B cell (primary cell): ENCODE measurements around the gene ATG4B. TPM values are rescaled to one million over a fixed set of nuclear protein-coding genes. Genes with fewer than 3 reads are reported as not detected.

Experiments used
- ATAC-seq: fragments of 200-7000 bp; cut with Tn5 transposase; one replicate; pipeline ENCODE4 v1.10.0; 2021; ENCODE audit warnings: low read depth, mild to moderate bottlenecking, moderate number of reproducible peaks, moderate library complexity
- CTCF ChIA-PET: fragments of 350-600 bp; sonication (Branson Sonifier 250); formaldehyde crosslinking; loops from one replicate; lab custom pipeline; 2021; ENCODE audit warnings: antibody characterized with exemption, inconsistent platforms; lab: Charles Lee
- POLR2A ChIA-PET: fragments of 350-600 bp; sonication (Branson Sonifier 250); formaldehyde crosslinking; loops from one replicate; lab custom pipeline; 2021; ENCODE audit warnings: antibody characterized with exemption; lab: Charles Lee
- DNase-seq: peaks from one replicate; pipeline ENCODE4 v3.0.0; 2013
- H2AFZ ChIP-seq: 2 replicates; pipeline ENCODE4 v1.6.1; 2012; ENCODE audit warnings: mild to moderate bottlenecking, low read depth, low read length; ENCODE audit not compliant: insufficient read depth, poor library complexity, severe bottlenecking
- H3K27ac ChIP-seq, 2 donors: 1 replicate in 1 of 2; 2 replicates in 1 of 2; pipeline ENCODE4 v1.5.1; 2012 to 2013; ENCODE audit warnings: low read length in 2 of 2, mild to moderate bottlenecking in 2 of 2, moderate library complexity in 1 of 2
- H3K27me3 ChIP-seq, 4 experiments: fragments of 200-600 bp in 1 of 4; sonication (generic) in 1 of 4; replicated peaks in 1 of 4; 1 replicate in 2 of 4; 2 replicates in 2 of 4; pipeline versions ENCODE4 v1.6.1 to v1.7.0; 2013 to 2016; ENCODE audit warnings: low read length in 3 of 4, mild to moderate bottlenecking in 2 of 4, mixed read lengths in 1 of 4, moderate library complexity in 1 of 4; ENCODE audit not compliant: insufficient read depth in 4 of 4, control insufficient read depth in 3 of 4; ENCODE audit errors: control extremely low read depth in 1 of 4
- H3K36me3 ChIP-seq, 2 experiments: replicated peaks in 1 of 2; 1 replicate in 1 of 2; 2 replicates in 1 of 2; pipeline versions ENCODE4 v1.6.1 to v1.7.1; 2013; ENCODE audit warnings: low read length in 1 of 2; ENCODE audit not compliant: insufficient read depth in 2 of 2, control insufficient read depth in 1 of 2; ENCODE audit errors: control extremely low read depth in 1 of 2, extremely low read depth in 1 of 2
- H3K4me1 ChIP-seq, 2 donors: fragments of 200-600 bp in 1 of 2; sonication (generic) in 1 of 2; 1 replicate in 1 of 2; 2 replicates in 1 of 2; pipeline versions ENCODE4 v1.5.1 to v1.6.1; 2013 to 2017; ENCODE audit warnings: low read length in 2 of 2; ENCODE audit not compliant: control insufficient read depth in 2 of 2, insufficient read depth in 2 of 2
- H3K4me2 ChIP-seq: replicated peaks from 2 replicates; pipeline ENCODE3; 2012; ENCODE audit warnings: mild to moderate bottlenecking, low read depth, low read length; ENCODE audit not compliant: poor library complexity, severe bottlenecking
- H3K4me3 ChIP-seq, 5 experiments: fragments of 200-600 bp in 1 of 5; sonication (generic) in 1 of 5; 1 replicate in 3 of 5; 2 replicates in 2 of 5; pipeline versions ENCODE4 v1.5.1 to v1.7.0; 2011 to 2016; ENCODE audit warnings: low read length in 4 of 5, mild to moderate bottlenecking in 4 of 5, low read depth in 2 of 5, control low read depth in 1 of 5, moderate library complexity in 1 of 5; ENCODE audit not compliant: insufficient read depth in 1 of 5; ENCODE audit errors: control extremely low read depth in 1 of 5, extremely low read depth in 1 of 5
- H3K79me2 ChIP-seq: fragments of 200-600 bp; sonication (generic); one replicate; pipeline ENCODE4 v1.6.0; 2016; ENCODE audit warnings: low read length; ENCODE audit not compliant: control insufficient read depth, insufficient read depth
- H3K9ac ChIP-seq: fragments of 200-600 bp; sonication (generic); 2 replicates; pipeline ENCODE4 v1.6.1; 2017; ENCODE audit warnings: mild to moderate bottlenecking, low read length, moderate library complexity
- H3K9me3 ChIP-seq, 3 donors: one replicate each; pipeline versions ENCODE4 v1.6.1 to v1.7.1; 2013; ENCODE audit warnings: low read length in 2 of 3; ENCODE audit not compliant: control insufficient read depth in 2 of 3, insufficient read depth in 1 of 3; ENCODE audit errors: control extremely low read depth in 1 of 3
- H4K20me1 ChIP-seq: 2 replicates; pipeline ENCODE4 v1.6.0; 2012; ENCODE audit warnings: mild to moderate bottlenecking, low read length; ENCODE audit not compliant: insufficient read depth, control insufficient read depth, poor library complexity, severe bottlenecking
- H3K27ac Mint-ChIP-seq: one replicate; pipeline ENCODE4 v1.8.0; 2021; ENCODE audit warnings: mixed read lengths
- H3K27me3 Mint-ChIP-seq: one replicate; pipeline ENCODE4 v1.8.0; 2021; ENCODE audit warnings: mixed read lengths
- H3K4me1 Mint-ChIP-seq: one replicate; pipeline ENCODE4 v1.8.0; 2021; ENCODE audit warnings: mixed read lengths
- H3K4me3 Mint-ChIP-seq: one replicate; pipeline ENCODE4 v1.8.0; 2021; ENCODE audit warnings: mixed read lengths
- H3K9me3 Mint-ChIP-seq: one replicate; pipeline ENCODE4 v1.8.0; 2022; ENCODE audit warnings: mixed read lengths; ENCODE audit not compliant: insufficient read depth
- EZH2 ChIP-seq: IDR thresholded peaks from 2 replicates; pipeline ENCODE4 v1.6.1; 2012; ENCODE audit warnings: borderline replicate concordance, low read depth, mild to moderate bottlenecking, moderate library complexity, low read length; ENCODE audit not compliant: insufficient read depth, poor library complexity, severe bottlenecking
- WGBS: methylation state at CpG from one replicate; pipeline ENCODE4 v1.1.5; 2013; ENCODE audit warnings: missing lambda C conversion rate; ENCODE audit not compliant: insufficient coverage; 5-methylcytosine and 5-hydroxymethylcytosine counted together
- intact Hi-C: fragments of 100-400 bp; cut with micrococcal nuclease; formaldehyde crosslinking; loops from one replicate; pipeline ENCODE4 v1.10.0; 2022
- polyA plus RNA-seq: library from polyadenylated mRNA; depleted of rRNA; stranded (reverse); fragments of >200 nt; gene quantifications from 2 replicates; pipeline ENCODE4 v1.2.3, GENCODE V29; 2012
- total RNA-seq, 2 donors: library from RNA; stranded (reverse); fragments of 120-200 nt in 1 of 2; gene quantifications; 1 replicate in 1 of 2; 2 replicates in 1 of 2; pipeline versions ENCODE4 v1.2.3 to v1.2.4, GENCODE V29; 2013 to 2022
- TF ChIP-seq, protein P1 (sequence below): fragments of 200-600 bp; IDR thresholded peaks from one replicate; pipeline ENCODE4 v1.8.0; 2022; ENCODE audit warnings: antibody characterized with exemption, mild to moderate bottlenecking

ATG4B gene
- total and polyA plus RNA-seq, 2 donors (not counting 1 experiment from before 2014, with no cell fraction given), result 130 TPM

DNA sequence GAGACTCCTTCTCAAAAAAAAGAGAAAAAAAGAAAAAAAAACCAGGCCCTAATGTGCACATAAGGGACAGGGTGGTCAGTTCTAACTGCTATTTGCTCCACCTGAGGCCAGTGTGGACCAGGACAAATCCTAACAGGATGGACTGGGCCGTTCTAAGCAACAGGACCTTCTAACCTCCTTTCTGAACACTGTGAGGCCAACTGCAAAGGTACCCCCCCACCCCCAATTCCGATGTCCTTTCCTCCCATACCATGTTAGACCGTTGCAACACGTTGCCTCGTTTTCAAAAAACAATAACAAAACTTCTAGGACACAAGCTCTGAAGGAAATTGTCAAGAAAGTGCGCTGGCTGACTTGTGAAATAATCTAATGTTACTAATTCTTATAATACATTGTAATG lies 1.7 kb upstream of the ATG4B start:
- H3K27ac ChIP-seq, result peak overlapping the region in 1 of 2 donors; percentile 65
- H3K9ac ChIP-seq, result peak overlapping the region; percentile 77
- ChIA-PET CTCF (no interaction called here), POLR2A (interaction anchor here (0.6 kb wide), 1 partner anchor 600 kb away, joined by 7 read pairs; no protein-coding TSS in a partner anchor)
- Mint-ChIP-seq H3K9me3 (no peaks in the 10 kb centered on the region), H3K27ac (peak overlapping the region; percentile 85), H3K4me1 (peaks cover 34% of the 10 kb centered on the region), H3K27me3 (no peaks in the 10 kb centered on the region), H3K4me3 (peak overlapping the region; percentile 80)
- H3K4me1 ChIP-seq, result peaks cover 19 to 24% of the 10 kb centered on the region in 2 donors
- H3K4me3 ChIP-seq, result peak overlapping the region in 2 of 5 experiments; percentile 59 to 97
- H2AFZ ChIP-seq, result peak overlapping the region; percentile 100
- H3K36me3 ChIP-seq, result peaks cover 0 to 26% of the 10 kb centered on the region in 2 experiments
- 33% methylated on average over 1 of the region's 6 CpGs for WGBS
- intact Hi-C loops, result loop anchor here (2.0 to 10.0 kb wide), 3 partner anchors 363 to 1075 kb away; partner anchors contain the start of gene DUSP28
- peaks cover 86% of the 10 kb centered on the region for H3K79me2 ChIP-seq
- ATAC-seq (no peak), DNase-seq (no peak)
- H3K4me2 ChIP-seq, result peak overlapping the region; percentile 98
- H3K27me3 ChIP-seq, result no peaks in the 10 kb centered on the region
- TF ChIP-seq, protein P1, sequence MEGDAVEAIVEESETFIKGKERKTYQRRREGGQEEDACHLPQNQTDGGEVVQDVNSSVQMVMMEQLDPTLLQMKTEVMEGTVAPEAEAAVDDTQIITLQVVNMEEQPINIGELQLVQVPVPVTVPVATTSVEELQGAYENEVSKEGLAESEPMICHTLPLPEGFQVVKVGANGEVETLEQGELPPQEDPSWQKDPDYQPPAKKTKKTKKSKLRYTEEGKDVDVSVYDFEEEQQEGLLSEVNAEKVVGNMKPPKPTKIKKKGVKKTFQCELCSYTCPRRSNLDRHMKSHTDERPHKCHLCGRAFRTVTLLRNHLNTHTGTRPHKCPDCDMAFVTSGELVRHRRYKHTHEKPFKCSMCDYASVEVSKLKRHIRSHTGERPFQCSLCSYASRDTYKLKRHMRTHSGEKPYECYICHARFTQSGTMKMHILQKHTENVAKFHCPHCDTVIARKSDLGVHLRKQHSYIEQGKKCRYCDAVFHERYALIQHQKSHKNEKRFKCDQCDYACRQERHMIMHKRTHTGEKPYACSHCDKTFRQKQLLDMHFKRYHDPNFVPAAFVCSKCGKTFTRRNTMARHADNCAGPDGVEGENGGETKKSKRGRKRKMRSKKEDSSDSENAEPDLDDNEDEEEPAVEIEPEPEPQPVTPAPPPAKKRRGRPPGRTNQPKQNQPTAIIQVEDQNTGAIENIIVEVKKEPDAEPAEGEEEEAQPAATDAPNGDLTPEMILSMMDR, result no peak
- TF ChIP-seq EZH2, result no peak
- H4K20me1 ChIP-seq, result peaks cover 38% of the 10 kb centered on the region
- peaks cover 0 to 8% (median 0%) of the 10 kb centered on the region in 3 donors for H3K9me3 ChIP-seq
